GM15510 (cell line): Measurements from ENCODE around the gene CEP78.

Experiments
- POLR2A ChIP-seq: IDR thresholded peaks from 3 replicates; pipeline ENCODE4 v1.6.1; 2011; ENCODE audit warnings: borderline replicate concordance; ENCODE audit not compliant: insufficient read length; ENCODE audit errors: extremely low read depth

Gene CEP78

GRCh38 chr9:78324068-78324650, 88.3 kb downstream of the CEP78 start:
- TF ChIP-seq POLR2A, result no peak

- TF ChIP-seq POLR2A, result no peak
Observed at GRCh38 chr9:78324682-78325081, 88.8 kb downstream of the CEP78 start.

GRCh38 chr9:78325343-78325742, 89.5 kb downstream of the CEP78 start:
- no peak for TF ChIP-seq POLR2A

- TF ChIP-seq POLR2A, result no peak
Observed at GRCh38 chr9:78325846-78326360, 90.0 kb downstream of the CEP78 start.

DNA sequence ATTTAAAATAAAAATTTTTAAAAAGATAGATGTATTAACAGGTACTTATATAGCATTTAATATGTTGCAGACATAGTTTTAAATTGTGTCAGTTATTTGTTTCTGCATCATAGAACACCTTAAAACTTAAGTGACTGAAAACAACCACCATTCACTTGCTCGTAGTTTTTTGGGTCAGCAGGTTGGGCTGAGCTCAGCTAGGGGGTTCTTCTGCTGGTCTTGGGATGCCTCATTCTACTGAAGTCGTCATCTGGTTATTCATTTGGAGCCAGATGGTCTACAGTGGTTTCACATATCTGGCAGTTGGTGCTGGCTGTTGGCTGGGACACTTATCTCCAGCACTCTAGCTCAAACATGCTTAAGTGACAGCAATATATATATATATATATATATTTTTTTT, 90.7 kb downstream of the CEP78 start:
- TF ChIP-seq POLR2A, result no peak
